Mesothelial cell of epicardium (in vitro differentiated cells): ENCODE data around the gene ENO1. TPM values are rescaled to one million over a fixed set of nuclear protein-coding genes. Genes with fewer than 3 reads are reported as not detected.
A peak's percentile ranks its signal among the peaks of the same experiment; 100 is the strongest.
"Not testable (repeated sequence)": the region's sequence is repeated elsewhere in the genome, so short reads cannot be mapped to it uniquely, and the experiment has no call there.

Source experiments
- DNase-seq, 2 experiments: peaks; one replicate each; pipeline ENCODE4 v3.0.0; 2021; ENCODE audit warnings: low spot score in 2 of 2; ENCODE audit not compliant: unreplicated experiment in 2 of 2
- H3K27ac Mint-ChIP-seq: 2 replicates; pipeline ENCODE4 v1.8.0; 2021; ENCODE audit warnings: mixed read lengths
- H3K27me3 Mint-ChIP-seq: 2 replicates; pipeline ENCODE4 v1.8.0; 2021; ENCODE audit warnings: low read depth, mixed read lengths
- H3K36me3 Mint-ChIP-seq: 2 replicates; pipeline ENCODE4 v1.8.0; 2021; ENCODE audit warnings: mixed read lengths
- H3K4me1 Mint-ChIP-seq: 2 replicates; pipeline ENCODE4 v1.8.0; 2021; ENCODE audit warnings: mixed read lengths
- H3K4me3 Mint-ChIP-seq: 2 replicates; pipeline ENCODE4 v1.8.0; 2021; ENCODE audit warnings: mild to moderate bottlenecking, moderate library complexity, mixed read lengths
- H3K9me3 Mint-ChIP-seq: 2 replicates; pipeline ENCODE4 v1.8.0; 2021; ENCODE audit warnings: mixed read lengths
- CTCF ChIP-seq: fragments of 200-600 bp; sonication (generic); IDR thresholded peaks from one replicate; pipeline ENCODE4 v1.5.0; 2021; ENCODE audit warnings: antibody characterized with exemption; ENCODE audit not compliant: unreplicated experiment
- total RNA-seq: library from RNA; stranded (reverse); gene quantifications from 3 replicates; pipeline ENCODE4 v1.2.1, GENCODE V29; 2021

The ENO1 gene
- total RNA-seq, 1 donor from 2014 or later, result 1,030 TPM

- no peak overlapping the region for H3K4me3 Mint-ChIP-seq
- H3K9me3 Mint-ChIP-seq, result peaks cover 4% of the 10 kb centered on the region
- peaks cover 12% of the 10 kb centered on the region for H3K4me1 Mint-ChIP-seq
- DNase-seq, result no peak
- no peaks in the 10 kb centered on the region for H3K36me3 Mint-ChIP-seq
- H3K27ac Mint-ChIP-seq, result no peak overlapping the region
- H3K27me3 Mint-ChIP-seq, result peaks cover 2% of the 10 kb centered on the region
- TF ChIP-seq CTCF, result no peak
These were observed 37.1 kb downstream of the ENO1 start for GRCh38 chr1:8841395-8841794.

- peaks cover 20% of the 10 kb centered on the region for H3K4me1 Mint-ChIP-seq
- peaks cover 4% of the 10 kb centered on the region for H3K9me3 Mint-ChIP-seq
- TF ChIP-seq CTCF, result no peak
- H3K27me3 Mint-ChIP-seq, result no peaks in the 10 kb centered on the region
- no peak for DNase-seq
- H3K36me3 Mint-ChIP-seq, result no peaks in the 10 kb centered on the region
- H3K27ac Mint-ChIP-seq, result no peak overlapping the region
- no peak overlapping the region for H3K4me3 Mint-ChIP-seq
These were observed 38.5 kb downstream of the ENO1 start for GRCh38 chr1:8839990-8840389.

GRCh38 chr1:8835941-8836643 lies 42.4 kb downstream of the ENO1 start:
- peaks cover 4% of the 10 kb centered on the region for H3K9me3 Mint-ChIP-seq
- H3K27me3 Mint-ChIP-seq, result no peaks in the 10 kb centered on the region
- H3K4me1 Mint-ChIP-seq, result peaks cover 13% of the 10 kb centered on the region
- H3K36me3 Mint-ChIP-seq, result no peaks in the 10 kb centered on the region
- no peak overlapping the region for H3K4me3 Mint-ChIP-seq
- no peak for DNase-seq
- no peak for TF ChIP-seq CTCF
- peak overlapping the region; percentile 33 for H3K27ac Mint-ChIP-seq

GRCh38 chr1:8831340-8831739 lies 47.1 kb downstream of the ENO1 start:
- peaks cover 16% of the 10 kb centered on the region for H3K4me1 Mint-ChIP-seq
- H3K27me3 Mint-ChIP-seq, result no peaks in the 10 kb centered on the region
- no peaks in the 10 kb centered on the region for H3K9me3 Mint-ChIP-seq
- no peak overlapping the region for H3K4me3 Mint-ChIP-seq
- DNase-seq, result no peak
- H3K36me3 Mint-ChIP-seq, result no peaks in the 10 kb centered on the region
- H3K27ac Mint-ChIP-seq, result no peak overlapping the region
- peak; percentile 49 for TF ChIP-seq CTCF

GRCh38 chr1:8830732-8831131 lies 47.8 kb downstream of the ENO1 start:
- not testable (repeated sequence) for H3K4me3 Mint-ChIP-seq
- peaks cover 13% of the 10 kb centered on the region for H3K4me1 Mint-ChIP-seq

GRCh38 chr1:8825985-8826481 lies 52.5 kb downstream of the ENO1 start:
- Mint-ChIP-seq H3K36me3 (no peaks in the 10 kb centered on the region), H3K4me3 (no peak overlapping the region), H3K4me1 (peaks cover 37% of the 10 kb centered on the region), H3K27me3 (no peaks in the 10 kb centered on the region), H3K9me3 (no peaks in the 10 kb centered on the region), H3K27ac (no peak overlapping the region)
- no peak for DNase-seq
- no peak for TF ChIP-seq CTCF

More at GRCh38 chr1:8830732-8831131, 47.8 kb downstream of the ENO1 start:
- H3K36me3 Mint-ChIP-seq, DNase-seq, H3K27ac Mint-ChIP-seq, H3K27me3 Mint-ChIP-seq, H3K9me3 Mint-ChIP-seq: not testable (repeated sequence)
